Measurements from ENCODE around the gene DTNBP1. TPM values are rescaled to one million over a fixed set of nuclear protein-coding genes. Genes with fewer than 3 reads are reported as not detected.

Gene DTNBP1
- total and polyA plus RNA-seq, 2 of the 4 experiments (the other 2 are of a cell fraction): 4.8 to 18.7 TPM

DNA sequence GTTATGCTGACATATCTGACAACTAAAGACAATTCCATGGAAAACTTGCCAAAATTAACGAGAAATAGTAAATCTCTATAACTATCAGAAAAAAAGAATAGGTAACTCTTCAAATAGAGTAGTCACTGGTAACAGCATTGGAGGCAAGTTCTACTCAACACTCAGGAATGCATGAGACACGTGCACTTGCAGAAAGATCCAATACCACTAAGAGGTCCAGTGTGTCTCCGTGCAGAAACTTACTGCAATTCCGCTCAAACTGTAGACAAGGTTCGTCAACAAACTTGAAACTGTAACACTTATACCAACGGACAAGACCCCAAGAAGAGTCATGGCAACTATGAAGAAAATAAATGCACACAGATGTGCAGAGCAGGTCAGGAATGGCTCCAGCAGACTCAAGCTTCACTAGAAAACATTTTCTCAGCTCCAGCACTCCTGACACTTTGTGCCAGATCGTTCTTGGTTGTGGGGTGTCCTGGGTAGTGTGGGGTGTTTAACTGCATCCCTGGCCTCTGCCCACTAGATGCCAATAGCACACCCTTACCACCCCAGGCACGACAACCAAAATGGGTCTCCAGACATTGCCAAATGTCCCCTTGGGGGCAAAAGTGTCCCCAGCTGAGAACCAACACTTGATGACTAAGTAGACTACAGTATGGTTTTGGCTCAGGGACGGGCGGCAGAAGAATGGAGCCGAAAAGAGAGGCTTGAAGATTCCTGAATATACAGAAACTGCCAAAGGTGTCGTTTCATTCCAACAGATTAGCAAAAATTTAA lies 134.8 kb downstream of the DTNBP1 start:
- in situ Hi-C loops (cut with MboI; ENCODE audit: low sequenced_read_pairs): no loop called here

More for the DNA sequence above, 134.8 kb downstream of the DTNBP1 start:
- Histone ChIP-seq H4K20me1 (ENCODE audit: insufficient read depth, low read length) (0 out of 2 replicates have a peak, but pooled peaks cover 3% of the 10 kb centered on the region), H3K18ac (ENCODE audit: low read depth, low read length) (no peak overlapping the region), H2AFZ (replicated peaks; ENCODE audit: low read length, poor library complexity) (no peak overlapping the region), H2AK5ac (ENCODE audit: low read depth, low read length) (no peak overlapping the region), H4K8ac (ENCODE audit: low read depth in 2 of 2, low read length in 2 of 2) (no peak overlapping the region), H3K9me1 (ENCODE audit: insufficient read depth, low read length) (no peaks in the 10 kb centered on the region), H3K23ac (ENCODE audit: low read depth, low read length) (no peak overlapping the region), H3K9ac (ENCODE audit: low read depth, low read length) (no peak overlapping the region), H3K4ac (ENCODE audit: low read depth, low read length) (no peak overlapping the region), H2BK120ac (ENCODE audit: low read depth, low read length) (no peak overlapping the region), H2BK15ac (ENCODE audit: low read depth, low read length) (no peak overlapping the region), H3K4me1 (ENCODE audit: control insufficient read depth, insufficient read depth, low read length) (no peaks in the 10 kb centered on the region), H3K4me3 (ENCODE audit: insufficient read depth, low read depth, low read length) (no peak overlapping the region), H2BK5ac (ENCODE audit: low read depth, low read length, poor library complexity, severe bottlenecking) (no peak overlapping the region), H2AK9ac (replicated peaks; ENCODE audit: low read depth, low read length, poor library complexity) (no peak overlapping the region), H4K5ac (ENCODE audit: low read depth, low read length) (no peak overlapping the region), H3K27me3 (ENCODE audit: control insufficient read depth, insufficient read depth, low read length) (no peaks in the 10 kb centered on the region), H4K91ac (ENCODE audit: insufficient read depth, low read depth, low read length) (no peak overlapping the region), H3K9me3 (ENCODE audit: control insufficient read depth, insufficient read depth, low read length) (no peaks in the 10 kb centered on the region), H3K27ac (ENCODE audit: insufficient read depth, low read length) (no peak overlapping the region), H2BK20ac (ENCODE audit: low read depth, low read length) (no peak overlapping the region), H3K36me3 (ENCODE audit: control insufficient read depth, insufficient read depth, low read length) (peaks cover 22% of the 10 kb centered on the region), H3K79me1 (ENCODE audit: low read depth in 1 of 2, low read length in 2 of 2) (0 out of 4 replicates have a peak, but pooled peaks cover 0 to 3% of the 10 kb centered on the region in 2 experiments), H3K4me2 (ENCODE audit: low read depth, low read length) (no peak overlapping the region), H3K56ac (ENCODE audit: extremely low read depth, insufficient read depth, low read length) (no peak overlapping the region), H3K14ac (replicated peaks; ENCODE audit: low read depth, low read length) (no peak overlapping the region)
- ChIA-PET POLR2A (ENCODE audit: unreplicated experiment) (no interaction called here), CTCF (no interaction called here)
- ATAC-seq (ENCODE audit: low read depth) (no peak), DNase-seq (peak; percentile 44)
- TF ChIP-seq RAD21 (IDR thresholded peaks at IDR 0.05; ENCODE audit: low read length): no peak
- TF ChIP-seq CHD1 (IDR thresholded peaks at IDR 0.05; ENCODE audit: low read depth, low read length): no peak
- TF ChIP-seq BHLHE40 (IDR thresholded peaks at IDR 0.05; ENCODE audit: low read depth, low read length): peak; percentile 30; the same call in 1 of the 2 replicates
- dilution Hi-C loops (cut with HindIII; ENCODE audit: low sequenced_read_pairs, unreplicated experiment): no loop called here
- WGBS, 2 experiments (ENCODE audit: extremely low coverage in 2 of 2, insufficient read length in 1 of 2): 96% methylated on average over 4 of the region's 12 CpGs; no CpG with 5 or more reads in 1 of the 2 experiments
- BruUV-seq (replicated peaks): no TSS peak
- intact Hi-C loops (cut with micrococcal nuclease): no loop called here
